Measurements from ENCODE around the gene LAD1. TPM values are rescaled to one million over a fixed set of nuclear protein-coding genes. Genes with fewer than 3 reads are reported as not detected.

Gene LAD1
- total and polyA plus RNA-seq, 2 experiments from 2014 or later, result not detected

- Histone ChIP-seq H3K9ac (no peak overlapping the region), H3F3A (ENCODE audit: insufficient read depth) (no peaks in the 10 kb centered on the region), H3K9me2 (ENCODE audit: insufficient read depth) (no peaks in the 10 kb centered on the region), H3K27ac (no peak overlapping the region), H2AFZ (no peak overlapping the region), H3K27me3 (replicated peaks; ENCODE audit: insufficient read depth) (peaks cover 12% of the 10 kb centered on the region), H3K9me3 (ENCODE audit: low read depth) (no peaks in the 10 kb centered on the region), H3K4me3 (no peak overlapping the region), H4K20me1 (ENCODE audit: insufficient read depth) (no peaks in the 10 kb centered on the region), H3K4me2 (ENCODE audit: unreplicated experiment) (no peak overlapping the region), H3K4me1 (ENCODE audit: insufficient read depth) (no peaks in the 10 kb centered on the region), H3K79me2 (ENCODE audit: insufficient read depth) (no peaks in the 10 kb centered on the region), H3K36me3 (ENCODE audit: low read depth) (no peaks in the 10 kb centered on the region)
- in situ Hi-C loops (cut with MboI), result loop anchor here (10.0 kb wide), 1 partner anchor 112 kb away; no protein-coding TSS in a partner anchor
- DNase-seq, result no peak
- 71 to 73% methylated on average over 8 of the region's 8 CpGs for WGBS, 2 experiments (ENCODE audit: low coverage in 1 of 2, low lambda C conversion rate in 2 of 2, missing lambda C conversion rate in 2 of 2)
- no peak for TF ChIP-seq EZH2 (IDR thresholded peaks at IDR 0.05; ENCODE audit: insufficient read depth, poor library complexity, severe bottlenecking)
- no peak for TF ChIP-seq EZH2phosphoT487 (IDR thresholded peaks at IDR 0.05; ENCODE audit: insufficient read depth, low read depth)
Observed at GRCh38 chr1:201357211-201357610, 41.9 kb downstream of the LAD1 start.

- in situ Hi-C loops (cut with MboI), result loop anchor here (10.0 kb wide), 1 partner anchor 112 kb away; no protein-coding TSS in a partner anchor
- Histone ChIP-seq H3K4me3 (no peak overlapping the region), H3K79me2 (ENCODE audit: insufficient read depth) (no peaks in the 10 kb centered on the region)
Observed at GRCh38 chr1:201356701-201357100, 42.4 kb downstream of the LAD1 start.

GRCh38 chr1:201356236-201356635 is 42.9 kb downstream of the LAD1 start:
- H3K4me1 ChIP-seq (ENCODE audit: insufficient read depth), result no peaks in the 10 kb centered on the region
- no peaks in the 10 kb centered on the region for H3K36me3 ChIP-seq (ENCODE audit: low read depth)
- no peak overlapping the region for H3K9ac ChIP-seq
- no peak for DNase-seq
- H3K9me2 ChIP-seq (ENCODE audit: insufficient read depth), result no peaks in the 10 kb centered on the region
- no peak overlapping the region for H3K27ac ChIP-seq
- no peaks in the 10 kb centered on the region for H3K9me3 ChIP-seq (ENCODE audit: low read depth)
- peaks cover 21% of the 10 kb centered on the region for H3K27me3 ChIP-seq (replicated peaks; ENCODE audit: insufficient read depth)
- in situ Hi-C loops (cut with MboI), result loop anchor here (10.0 kb wide), 1 partner anchor 111 kb away; no protein-coding TSS in a partner anchor
- no peak overlapping the region for H2AFZ ChIP-seq
- H4K20me1 ChIP-seq (ENCODE audit: insufficient read depth), result no peaks in the 10 kb centered on the region
- no peak overlapping the region for H3K4me3 ChIP-seq
- WGBS, 2 experiments (ENCODE audit: low coverage in 1 of 2, low lambda C conversion rate in 2 of 2, missing lambda C conversion rate in 2 of 2), result 72 to 87% methylated on average over 5 of the region's 5 CpGs
- no peaks in the 10 kb centered on the region for H3F3A ChIP-seq (ENCODE audit: insufficient read depth)
- no peaks in the 10 kb centered on the region for H3K79me2 ChIP-seq (ENCODE audit: insufficient read depth)
- no peak overlapping the region for H3K4me2 ChIP-seq (ENCODE audit: unreplicated experiment)
- TF ChIP-seq EZH2 (IDR thresholded peaks at IDR 0.05; ENCODE audit: insufficient read depth, poor library complexity, severe bottlenecking) (no peak), EZH2phosphoT487 (IDR thresholded peaks at IDR 0.05; ENCODE audit: insufficient read depth, low read depth) (no peak)

More at GRCh38 chr1:201356701-201357100, 42.4 kb downstream of the LAD1 start:
- no peaks in the 10 kb centered on the region for H3K9me3 ChIP-seq (ENCODE audit: low read depth)
- no peak overlapping the region for H3K27ac ChIP-seq
- H2AFZ ChIP-seq, result no peak overlapping the region
- no peak overlapping the region for H3K4me2 ChIP-seq (ENCODE audit: unreplicated experiment)
- no peaks in the 10 kb centered on the region for H4K20me1 ChIP-seq (ENCODE audit: insufficient read depth)
- 69% methylated on average over 11 of the region's 11 CpGs for WGBS, 2 experiments (ENCODE audit: low coverage in 1 of 2, low lambda C conversion rate in 2 of 2, missing lambda C conversion rate in 2 of 2)
- no peaks in the 10 kb centered on the region for H3K36me3 ChIP-seq (ENCODE audit: low read depth)
- no peaks in the 10 kb centered on the region for H3K9me2 ChIP-seq (ENCODE audit: insufficient read depth)
- H3K9ac ChIP-seq, result no peak overlapping the region
- H3K4me1 ChIP-seq (ENCODE audit: insufficient read depth), result no peaks in the 10 kb centered on the region
- DNase-seq, result no peak
- no peaks in the 10 kb centered on the region for H3F3A ChIP-seq (ENCODE audit: insufficient read depth)
- peaks cover 17% of the 10 kb centered on the region for H3K27me3 ChIP-seq (replicated peaks; ENCODE audit: insufficient read depth)
- TF ChIP-seq EZH2phosphoT487 (IDR thresholded peaks at IDR 0.05; ENCODE audit: insufficient read depth, low read depth) (no peak), EZH2 (IDR thresholded peaks at IDR 0.05; ENCODE audit: insufficient read depth, poor library complexity, severe bottlenecking) (no peak)

GRCh38 chr1:201355471-201355870 is 43.7 kb downstream of the LAD1 start:
- H3K36me3 ChIP-seq (ENCODE audit: low read depth), result no peaks in the 10 kb centered on the region
- 75 to 82% methylated on average over 7 of the region's 7 CpGs for WGBS, 2 experiments (ENCODE audit: low coverage in 1 of 2, low lambda C conversion rate in 2 of 2, missing lambda C conversion rate in 2 of 2)
- H3K79me2 ChIP-seq (ENCODE audit: insufficient read depth), result no peaks in the 10 kb centered on the region
- no peak overlapping the region for H2AFZ ChIP-seq
- H3K4me1 ChIP-seq (ENCODE audit: insufficient read depth), result no peaks in the 10 kb centered on the region
- no peaks in the 10 kb centered on the region for H4K20me1 ChIP-seq (ENCODE audit: insufficient read depth)
- H3K9me3 ChIP-seq (ENCODE audit: low read depth), result no peaks in the 10 kb centered on the region
- in situ Hi-C loops (cut with MboI), result loop anchor here (10.0 kb wide), 1 partner anchor 111 kb away; no protein-coding TSS in a partner anchor
- no peak overlapping the region for H3K4me2 ChIP-seq (ENCODE audit: unreplicated experiment)
- H3K27ac ChIP-seq, result no peak overlapping the region
- no peak overlapping the region for H3K4me3 ChIP-seq
- no peak for DNase-seq
- H3K27me3 ChIP-seq (replicated peaks; ENCODE audit: insufficient read depth), result peaks cover 23% of the 10 kb centered on the region
- H3K9ac ChIP-seq, result no peak overlapping the region
- no peaks in the 10 kb centered on the region for H3K9me2 ChIP-seq (ENCODE audit: insufficient read depth)
- no peaks in the 10 kb centered on the region for H3F3A ChIP-seq (ENCODE audit: insufficient read depth)
- TF ChIP-seq EZH2 (IDR thresholded peaks at IDR 0.05; ENCODE audit: insufficient read depth, poor library complexity, severe bottlenecking) (no peak), EZH2phosphoT487 (IDR thresholded peaks at IDR 0.05; ENCODE audit: insufficient read depth, low read depth) (no peak)
